ENCODE measurements around the gene DDR1. TPM values are rescaled to one million over a fixed set of nuclear protein-coding genes. Genes with fewer than 3 reads are reported as not detected.
"Not testable (repeated sequence)": the region's sequence is repeated elsewhere in the genome, so short reads cannot be mapped to it uniquely, and the experiment has no call there.

Gene DDR1
- total RNA-seq, 1 donor from 2014 or later = 88.6 TPM

DNA sequence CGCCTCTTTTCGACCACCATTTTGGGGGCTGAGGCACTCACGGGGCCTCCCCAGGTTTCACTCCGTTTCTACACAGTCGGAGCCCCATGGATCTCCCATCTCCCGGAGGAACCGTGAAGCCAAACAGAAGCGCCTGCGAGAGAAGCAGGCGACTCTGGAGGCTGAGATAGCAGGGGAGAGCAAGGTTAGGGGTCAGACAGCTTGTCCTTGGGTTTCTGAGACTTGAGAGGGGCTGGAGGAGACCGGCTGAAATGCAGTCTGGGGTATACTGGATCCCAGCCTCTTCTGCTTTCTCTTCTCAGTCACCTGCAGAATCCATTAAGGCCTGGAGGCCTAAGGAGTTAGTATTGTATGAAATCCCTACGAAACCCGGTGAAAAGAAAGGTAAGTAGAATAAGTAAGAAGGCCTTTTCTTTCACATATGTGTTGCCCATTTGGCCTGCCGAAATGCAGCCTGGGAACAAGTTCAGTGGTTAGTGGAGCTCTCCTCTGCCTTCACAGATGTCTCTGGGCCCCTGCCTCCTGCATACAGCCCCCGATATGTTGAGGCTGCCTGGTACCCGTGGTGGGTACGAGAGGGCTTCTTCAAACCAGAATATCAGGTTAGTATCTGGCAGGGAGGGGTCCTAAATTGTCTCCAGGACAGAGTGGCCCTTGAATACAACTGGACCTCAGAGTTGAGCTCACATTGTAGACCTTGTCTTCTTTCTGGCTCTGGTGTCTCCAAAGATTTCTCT lies 30.7 kb downstream of the DDR1 start:
- no peak for DNase-seq (ENCODE audit: low read depth)

DNA sequence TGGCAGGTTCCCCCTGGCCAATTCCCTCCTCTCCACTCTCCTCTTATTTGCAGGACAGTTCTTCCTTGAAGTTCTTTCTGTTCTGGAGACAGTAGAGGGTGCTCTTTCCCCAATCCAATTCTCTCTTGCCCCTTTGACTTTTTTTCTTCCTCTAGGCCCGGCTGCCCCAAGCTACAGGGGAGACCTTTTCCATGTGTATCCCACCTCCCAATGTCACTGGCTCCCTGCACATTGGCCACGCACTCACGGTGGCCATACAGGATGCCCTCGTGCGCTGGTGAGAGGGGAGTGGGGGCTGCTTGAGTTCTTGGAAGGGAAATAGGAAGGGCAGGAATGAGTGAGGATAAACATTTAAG lies 31.2 kb downstream of the DDR1 start:
- DNase-seq (ENCODE audit: low read depth) = peak; percentile 81

DNA sequence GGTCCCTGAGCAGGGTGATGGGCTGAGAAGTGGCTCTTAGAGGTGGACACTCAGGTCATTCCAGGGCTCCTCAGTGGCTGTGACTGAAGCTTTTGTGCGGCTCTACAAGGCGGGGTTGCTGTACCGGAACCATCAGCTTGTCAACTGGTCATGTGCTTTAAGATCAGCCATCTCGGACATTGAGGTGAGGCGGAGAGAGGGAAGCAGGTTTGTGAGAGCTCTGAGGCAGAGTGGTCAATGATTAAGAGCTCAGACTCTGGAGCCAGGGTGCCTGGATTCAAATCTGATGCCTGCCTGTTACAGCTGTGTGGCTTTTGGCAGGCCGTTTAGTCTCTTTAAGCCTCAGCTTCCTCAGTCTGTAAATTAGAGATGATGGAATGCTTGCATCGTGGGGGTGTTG lies 32.7 kb downstream of the DDR1 start:
- DNase-seq (ENCODE audit: low read depth) = no peak

- no peak for DNase-seq (ENCODE audit: low read depth)
Measured at GRCh38 chr6:30917487-30917886, 33.2 kb downstream of the DDR1 start.

DNA sequence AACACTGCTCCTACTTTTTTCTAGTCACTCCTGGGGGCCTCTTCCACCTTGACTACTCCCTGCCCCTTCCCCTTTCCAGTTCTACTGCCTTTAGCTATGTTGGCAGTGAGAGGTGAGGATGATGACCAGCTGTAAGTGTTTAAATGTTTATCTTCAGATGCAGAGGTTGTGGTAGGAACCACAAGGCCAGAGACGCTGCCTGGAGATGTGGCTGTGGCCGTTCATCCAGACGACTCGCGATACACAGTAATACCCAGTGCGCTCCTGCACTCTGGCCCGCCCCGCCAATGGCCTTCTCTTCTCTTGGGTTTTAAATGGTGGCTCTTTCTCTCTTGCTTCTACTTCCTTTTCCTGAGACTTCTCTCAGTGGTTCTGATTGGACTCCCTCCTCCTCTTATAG lies 34.4 kb downstream of the DDR1 start:
- no peak for DNase-seq (ENCODE audit: low read depth)

GRCh38 chr6:30922447-30922852 lies 38.1 kb downstream of the DDR1 start:
- DNase-seq (ENCODE audit: low read depth) = no peak

DNA sequence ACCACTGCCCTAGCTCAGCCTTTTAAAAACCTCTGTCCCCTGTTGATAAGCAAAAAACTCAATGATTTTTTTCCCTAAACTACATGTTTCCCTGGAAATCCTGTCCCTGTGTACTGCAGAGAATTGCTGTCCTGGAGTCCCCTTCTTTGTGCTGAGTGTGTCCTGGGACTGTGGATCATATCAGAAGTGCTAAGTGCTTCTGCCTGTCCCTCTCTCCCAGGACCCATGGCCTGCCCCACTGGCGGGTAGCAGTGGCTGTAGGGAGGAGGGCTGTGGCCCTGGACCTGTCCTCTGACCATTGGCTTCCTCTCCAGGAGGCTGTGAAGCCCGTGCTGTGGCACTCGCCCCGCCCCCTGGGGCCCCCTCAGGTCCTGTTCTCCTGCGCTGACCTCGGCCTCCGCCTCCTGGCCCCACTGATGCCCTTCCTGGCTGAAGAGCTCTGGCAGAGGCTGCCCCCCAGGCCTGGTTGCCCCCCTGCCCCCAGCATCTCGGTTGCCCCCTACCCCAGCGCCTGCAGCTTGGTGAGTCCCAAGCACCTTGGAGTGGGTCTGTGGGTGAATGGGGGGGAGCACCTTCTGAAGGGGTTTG lies 39.8 kb downstream of the DDR1 start:
- DNase-seq (ENCODE audit: low read depth) = not testable (repeated sequence)

DNA sequence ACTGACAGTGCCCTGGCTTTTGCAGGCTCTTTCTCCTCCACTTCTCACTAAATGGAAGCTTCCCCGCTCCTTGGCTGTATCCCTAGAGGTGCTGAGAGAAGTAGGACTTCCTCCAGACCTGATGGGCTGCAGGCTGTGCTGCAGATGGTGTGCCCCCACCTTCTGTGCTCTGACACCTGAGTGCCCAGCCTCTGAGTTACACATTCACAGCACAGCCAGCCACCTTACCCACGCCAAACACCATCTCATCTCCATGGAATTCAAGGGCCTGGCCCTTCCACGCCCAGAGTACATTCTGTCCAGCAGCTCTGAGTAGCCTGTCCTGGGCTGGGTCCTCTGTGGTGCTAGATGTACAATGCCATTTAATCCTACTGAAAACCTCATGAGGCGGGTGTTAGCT lies 42.3 kb downstream of the DDR1 start:
- peak; percentile 37 for DNase-seq (ENCODE audit: low read depth)

GRCh38 chr6:30927080-30927479 lies 42.8 kb downstream of the DDR1 start:
- DNase-seq (ENCODE audit: low read depth) = not testable (repeated sequence)

- DNase-seq (ENCODE audit: low read depth) = no peak
Measured at GRCh38 chr6:30928677-30929076, 44.4 kb downstream of the DDR1 start.

DNA sequence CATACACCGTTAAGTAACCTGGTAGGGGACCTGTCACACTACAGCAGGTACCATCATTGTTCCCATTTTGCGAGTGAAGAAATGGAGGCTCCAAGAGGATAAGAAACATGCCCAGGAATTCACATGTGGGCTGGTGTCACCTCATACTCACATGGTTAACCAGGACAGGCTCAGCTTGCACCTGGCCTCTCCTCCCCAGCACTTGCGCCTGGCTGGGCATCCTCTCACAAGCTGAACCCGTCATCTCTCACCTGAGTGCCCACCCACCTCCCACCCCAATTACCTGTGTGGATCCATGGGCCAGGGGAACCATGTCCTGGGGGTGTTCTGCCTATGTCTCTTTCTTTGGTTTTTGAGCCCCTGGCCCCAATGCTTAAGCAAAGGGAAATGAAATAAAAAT lies 46.2 kb downstream of the DDR1 start:
- DNase-seq (ENCODE audit: low read depth) = no peak

DNA sequence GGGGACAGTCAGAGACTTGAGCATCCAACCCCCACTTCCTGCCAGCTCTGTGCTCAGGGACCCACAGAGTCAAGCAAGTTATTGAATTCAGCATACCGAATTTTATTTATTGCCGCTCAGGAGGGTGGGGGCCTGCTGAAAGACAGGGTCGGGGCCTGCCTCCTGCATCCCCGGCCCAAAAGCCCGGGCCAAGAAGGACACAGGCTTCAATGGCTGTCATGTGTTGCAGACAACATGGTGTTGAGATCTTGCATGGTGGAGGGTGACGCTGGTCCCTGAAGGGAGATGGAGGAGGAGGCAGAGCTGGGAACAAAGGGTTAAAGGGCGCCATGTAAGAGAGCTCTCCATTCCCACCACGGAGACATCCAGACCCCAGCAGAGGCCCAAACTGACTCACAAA lies 47.0 kb downstream of the DDR1 start:
- no peak for DNase-seq (ENCODE audit: low read depth)

GRCh38 chr6:30931969-30932645 lies 47.8 kb downstream of the DDR1 start, which contains the start of gene SFTA2:
SFTA2 (minus strand) TSS chr6:30932170; CDS start chr6:30932096, 74 bp downstream.
- DNase-seq (ENCODE audit: low read depth) = no peak

DNA sequence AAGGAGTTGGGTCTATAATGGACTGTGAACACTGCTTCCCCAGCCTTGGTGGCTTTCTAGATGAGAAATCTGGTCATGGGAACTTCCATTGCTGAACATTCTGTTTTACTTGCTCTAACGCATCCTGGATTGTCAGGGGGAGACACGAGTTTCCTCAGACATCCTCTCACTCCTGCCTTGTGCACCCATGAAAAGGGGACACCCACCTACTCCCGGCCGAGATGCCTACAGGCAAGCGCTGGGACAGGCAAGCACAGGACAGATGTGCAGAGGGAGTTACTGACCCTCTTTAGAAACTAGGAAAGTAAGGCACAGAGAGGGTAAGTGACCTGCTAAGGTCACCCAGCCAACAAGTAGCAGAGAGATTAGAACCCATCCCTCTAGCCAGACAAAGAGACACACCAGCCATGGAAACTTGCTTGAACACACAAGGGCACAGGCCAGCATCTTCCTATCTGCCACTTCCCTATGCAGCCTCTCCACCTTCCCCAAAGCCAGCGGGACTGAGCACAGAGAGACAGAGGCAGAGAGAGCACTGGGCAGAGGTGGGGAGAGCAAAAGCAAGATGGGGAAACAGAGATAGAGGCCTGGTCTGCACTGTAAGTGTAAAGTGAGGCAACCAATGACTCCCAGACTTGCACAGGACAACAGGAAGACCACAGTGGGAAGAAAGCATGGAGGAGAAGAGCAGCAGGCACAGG lies 48.5 kb downstream of the DDR1 start:
- DNase-seq (ENCODE audit: low read depth) = no peak

DNA sequence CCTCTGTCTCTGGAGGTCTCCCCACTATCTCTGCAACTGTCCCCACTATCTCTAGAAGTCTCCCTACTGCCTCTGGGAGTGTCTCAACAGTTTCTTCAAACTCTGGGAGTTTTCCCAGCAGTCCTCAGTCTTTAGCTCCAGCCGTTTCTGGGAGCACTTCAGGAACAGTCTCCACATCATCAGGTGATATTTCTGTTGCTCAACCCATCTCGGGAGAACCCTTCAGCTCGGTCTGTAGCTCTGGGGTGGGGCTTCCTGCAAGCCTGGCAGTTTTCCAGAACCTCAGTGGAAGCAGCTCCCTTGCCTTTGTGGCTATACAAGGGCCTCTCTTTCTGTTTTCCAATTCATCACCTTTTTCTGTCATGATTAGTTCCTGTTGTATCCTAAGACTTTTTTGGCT lies 50.7 kb downstream of the DDR1 start:
- no peak for DNase-seq (ENCODE audit: low read depth)

DNA sequence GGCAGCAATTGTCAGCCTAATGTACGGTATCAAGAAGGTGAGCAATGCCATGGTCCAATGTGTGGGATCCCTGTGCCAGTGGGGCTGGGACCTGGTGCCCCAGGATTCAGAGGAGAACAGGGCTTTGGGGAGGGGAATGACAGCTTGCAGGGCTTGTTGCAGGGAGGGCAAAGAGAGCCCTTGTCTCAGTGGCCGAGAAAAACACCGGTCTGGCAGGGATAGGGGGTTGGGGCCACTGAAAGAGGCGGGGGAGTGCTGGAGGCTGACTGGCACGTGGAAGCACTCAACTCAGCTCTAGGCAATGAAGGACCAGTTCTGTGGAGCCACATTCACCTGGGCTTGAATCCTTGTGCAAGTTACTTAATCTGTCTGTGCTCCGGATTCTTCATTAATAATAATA lies 52.9 kb downstream of the DDR1 start:
- no peak for DNase-seq (ENCODE audit: low read depth)

DNA sequence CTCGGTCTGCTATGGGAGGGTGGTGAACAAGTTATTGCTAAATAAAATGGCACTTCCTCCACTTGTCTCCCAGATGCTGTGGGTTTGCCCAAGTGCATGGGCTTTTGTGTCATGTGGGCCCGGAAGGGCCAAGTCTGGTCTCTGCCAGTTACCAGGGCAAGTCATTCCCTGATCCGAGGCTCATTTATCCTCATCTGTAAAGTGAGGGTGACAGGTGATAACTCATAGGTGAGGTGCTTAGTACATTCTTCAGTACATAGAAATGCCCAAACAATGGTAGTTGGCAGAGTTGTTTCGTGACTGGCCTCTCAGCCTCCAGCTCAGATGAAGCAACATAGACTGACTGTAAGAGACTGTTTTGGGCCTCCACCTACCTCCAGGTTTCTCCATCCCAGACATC lies 54.4 kb downstream of the DDR1 start:
- DNase-seq (ENCODE audit: low read depth) = no peak

GRCh38 chr6:30939473-30939872 lies 55.2 kb downstream of the DDR1 start:
- DNase-seq (ENCODE audit: low read depth) = no peak

DNA sequence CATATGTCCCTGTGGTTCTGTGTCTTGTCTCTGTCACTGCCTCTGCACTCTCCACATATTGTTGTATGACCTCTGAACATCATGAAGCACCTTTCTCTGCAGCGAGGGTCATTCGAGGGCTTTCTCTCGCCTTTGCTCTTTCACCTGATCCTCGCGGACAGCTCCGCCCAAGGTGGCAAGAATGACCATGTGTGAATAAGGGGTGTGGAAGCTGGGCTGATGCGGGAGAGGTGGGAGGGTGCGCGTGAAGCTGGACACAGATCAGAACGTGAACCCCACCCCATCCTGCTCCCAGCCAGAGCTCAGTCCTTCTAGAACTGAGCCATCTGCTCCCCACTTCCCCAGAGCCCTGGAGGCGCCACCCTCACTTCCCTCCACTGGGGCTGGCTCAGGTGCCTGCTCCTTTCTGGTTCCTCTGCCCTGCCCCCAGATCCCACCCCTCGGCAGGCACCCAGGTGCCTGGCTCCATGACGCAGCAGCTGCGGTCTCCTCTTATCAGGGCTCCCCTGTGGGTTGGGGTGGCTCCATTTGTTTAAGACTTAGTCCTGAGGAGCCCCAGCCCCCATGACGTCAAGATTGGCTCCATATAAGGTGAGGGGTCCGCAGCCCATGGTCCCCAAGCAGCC lies 56.2 kb downstream of the DDR1 start, which contains the start of gene MUCL3:
MUCL3 (plus strand) TSS at position 613 of the 626 bp plus-strand sequence. CDS start 27 bp downstream, outside the sequence.
- no peak for DNase-seq (ENCODE audit: low read depth)

DNA sequence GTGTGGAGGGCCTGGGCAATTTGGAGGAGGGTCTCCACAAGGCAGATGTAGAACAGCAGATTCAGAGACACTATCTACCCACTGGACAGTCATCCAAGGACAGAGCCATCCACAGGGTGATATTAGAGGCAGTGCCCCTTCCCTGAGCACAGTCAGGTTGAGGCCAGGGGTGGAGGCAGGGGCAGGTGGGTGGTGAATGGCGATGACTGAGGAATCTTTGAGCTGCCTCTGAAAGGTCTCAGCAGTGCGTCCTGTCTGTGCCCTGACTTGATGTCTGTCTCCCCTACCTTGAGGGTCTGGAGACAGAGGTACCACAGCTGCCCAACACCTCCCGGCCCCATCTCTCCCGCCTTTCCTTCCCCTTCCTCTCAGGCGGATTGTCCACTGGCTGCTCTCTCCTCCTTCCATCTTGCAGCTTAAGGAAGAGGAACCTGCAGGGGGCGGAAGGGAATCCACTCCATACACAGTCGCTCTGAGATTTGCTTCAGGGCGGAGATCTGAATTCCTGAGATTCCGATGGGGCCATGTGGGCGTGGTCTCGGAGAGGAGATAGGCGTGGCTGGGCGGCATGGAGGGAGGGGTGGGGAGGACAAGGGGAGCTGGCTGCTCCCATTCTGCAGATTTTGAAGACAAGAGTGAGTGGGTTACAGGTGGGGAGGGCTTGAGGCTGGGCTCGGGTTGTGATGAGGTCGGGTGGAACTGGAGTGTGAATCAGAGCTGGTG lies 58.2 kb downstream of the DDR1 start:
- DNase-seq (ENCODE audit: low read depth) = peak; percentile 85

- no peak for DNase-seq (ENCODE audit: low read depth)
Measured at GRCh38 chr6:30944051-30944450, 59.7 kb downstream of the DDR1 start.

Data from myocyte (in vitro differentiated cells).